Measurements from ENCODE around the gene ZNF397.
A peak's percentile ranks its signal among the peaks of the same experiment; 100 is the strongest.

Gene ZNF397

DNA sequence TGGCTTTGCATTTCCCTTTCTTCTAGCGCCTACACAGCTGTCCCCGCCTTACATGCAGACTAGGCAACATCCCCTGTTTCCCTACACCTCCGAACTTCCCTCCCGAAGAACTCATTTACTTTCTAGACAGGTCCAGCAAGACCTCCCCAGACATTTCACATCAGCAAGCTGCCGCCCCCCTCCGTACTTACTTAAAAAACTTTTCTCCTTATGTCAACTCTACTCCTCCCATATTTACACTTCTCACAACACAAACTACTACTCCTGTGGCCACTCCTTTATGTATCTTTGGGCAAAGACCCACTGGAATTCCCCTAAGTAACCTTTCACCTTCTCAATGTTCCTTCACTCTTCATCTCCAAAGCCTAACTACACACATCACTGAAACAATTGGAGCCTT lies 20.4 kb upstream of the ZNF397 start:
- no peak overlapping the region for H2BK12ac ChIP-seq (ENCODE audit: low read length in 2 of 2)
- H3K79me1 ChIP-seq (replicated peaks; ENCODE audit: low read length, poor library complexity, severe bottlenecking): no peaks in the 10 kb centered on the region
- no peak for DNase-seq
- H3K4ac ChIP-seq (ENCODE audit: low read depth in 1 of 2, low read length in 2 of 2): no peak overlapping the region
- H3K9me3 ChIP-seq (ENCODE audit: control insufficient read depth, low read length): no peaks in the 10 kb centered on the region
- no peak overlapping the region for H3K9ac ChIP-seq (ENCODE audit: low read length)
- H2BK15ac ChIP-seq (ENCODE audit: low read depth, poor library complexity, severe bottlenecking): no peak overlapping the region
- H2BK120ac ChIP-seq (ENCODE audit: low read depth, low read length): no peak overlapping the region
- no peak overlapping the region for H2AK5ac ChIP-seq (ENCODE audit: low read length, severe bottlenecking)
- no peak overlapping the region for H3K4me2 ChIP-seq (ENCODE audit: low read length, poor library complexity, severe bottlenecking)
- no peak overlapping the region for H2BK5ac ChIP-seq (ENCODE audit: low read depth, low read length, poor library complexity, severe bottlenecking)
- no peak overlapping the region for H3K4me3 ChIP-seq (ENCODE audit: insufficient read depth in 1 of 2, low read depth in 1 of 2, low read length in 2 of 2)
- no peak overlapping the region for H3K23ac ChIP-seq (ENCODE audit: low read length in 2 of 2)
- no peak overlapping the region for H4K8ac ChIP-seq (ENCODE audit: low read length)
- H3K18ac ChIP-seq (ENCODE audit: low read depth in 1 of 2, low read length in 2 of 2): no peak overlapping the region
- no peaks in the 10 kb centered on the region for H3K36me3 ChIP-seq (ENCODE audit: control insufficient read depth in 1 of 2, insufficient read depth in 2 of 2, low read depth in 1 of 2, low read length in 2 of 2)
- WGBS: 81% methylated on average over 6 of the region's 6 CpGs
- H4K91ac ChIP-seq (ENCODE audit: low read length): no peak overlapping the region
- no peak overlapping the region for H3K14ac ChIP-seq (ENCODE audit: low read length in 2 of 2)
- H2AFZ ChIP-seq (ENCODE audit: low read depth, low read length): no peak overlapping the region
- no peak overlapping the region for H3K27ac ChIP-seq (ENCODE audit: low read length, poor library complexity, severe bottlenecking)
- no peaks in the 10 kb centered on the region for H3K27me3 ChIP-seq (ENCODE audit: control insufficient read depth in 1 of 2, insufficient read depth in 1 of 2, low read length in 2 of 2)
- H3K4me1 ChIP-seq (ENCODE audit: control insufficient read depth, insufficient read depth, low read depth, low read length): no peaks in the 10 kb centered on the region

- no peak overlapping the region for H3K18ac ChIP-seq (ENCODE audit: low read depth in 1 of 2, low read length in 2 of 2)
- H3K9ac ChIP-seq (ENCODE audit: low read length): no peak overlapping the region
- no peak overlapping the region for H2BK120ac ChIP-seq (ENCODE audit: low read depth, low read length)
- WGBS: 91% methylated on average over 3 of the region's 3 CpGs
- no peak overlapping the region for H2AFZ ChIP-seq (ENCODE audit: low read depth, low read length)
- no peaks in the 10 kb centered on the region for H3K79me1 ChIP-seq (replicated peaks; ENCODE audit: low read length, poor library complexity, severe bottlenecking)
- no peak overlapping the region for H3K27ac ChIP-seq (ENCODE audit: low read length, poor library complexity, severe bottlenecking)
- no peak overlapping the region for H2BK15ac ChIP-seq (ENCODE audit: low read depth, poor library complexity, severe bottlenecking)
- no peak overlapping the region for H2BK12ac ChIP-seq (ENCODE audit: low read length in 2 of 2)
- no peak overlapping the region for H3K14ac ChIP-seq (ENCODE audit: low read length in 2 of 2)
- H3K9me3 ChIP-seq (ENCODE audit: control insufficient read depth, low read length): no peaks in the 10 kb centered on the region
- DNase-seq: no peak
- no peaks in the 10 kb centered on the region for H3K27me3 ChIP-seq (ENCODE audit: control insufficient read depth in 1 of 2, insufficient read depth in 1 of 2, low read length in 2 of 2)
- H3K23ac ChIP-seq (ENCODE audit: low read length in 2 of 2): no peak overlapping the region
- no peak overlapping the region for H3K4ac ChIP-seq (ENCODE audit: low read depth in 1 of 2, low read length in 2 of 2)
- no peak overlapping the region for H3K4me2 ChIP-seq (ENCODE audit: low read length, poor library complexity, severe bottlenecking)
- H2BK5ac ChIP-seq (ENCODE audit: low read depth, low read length, poor library complexity, severe bottlenecking): no peak overlapping the region
- H3K4me1 ChIP-seq (ENCODE audit: control insufficient read depth, insufficient read depth, low read depth, low read length): no peaks in the 10 kb centered on the region
- no peaks in the 10 kb centered on the region for H3K36me3 ChIP-seq (ENCODE audit: control insufficient read depth in 1 of 2, insufficient read depth in 2 of 2, low read depth in 1 of 2, low read length in 2 of 2)
- no peak overlapping the region for H4K8ac ChIP-seq (ENCODE audit: low read length)
- H4K91ac ChIP-seq (ENCODE audit: low read length): no peak overlapping the region
- no peak overlapping the region for H3K4me3 ChIP-seq (ENCODE audit: insufficient read depth in 1 of 2, low read depth in 1 of 2, low read length in 2 of 2)
- no peak overlapping the region for H2AK5ac ChIP-seq (ENCODE audit: low read length, severe bottlenecking)
Observed at GRCh38 chr18:35223797-35224196, 17.0 kb upstream of the ZNF397 start.

- no peak overlapping the region for H2BK12ac ChIP-seq (ENCODE audit: low read length in 2 of 2)
- H3K23ac ChIP-seq (ENCODE audit: low read length in 2 of 2): no peak overlapping the region
- no peak overlapping the region for H4K91ac ChIP-seq (ENCODE audit: low read length)
- H2BK5ac ChIP-seq (ENCODE audit: low read depth, low read length, poor library complexity, severe bottlenecking): no peak overlapping the region
- H2AFZ ChIP-seq (ENCODE audit: low read depth, low read length): no peak overlapping the region
- no peaks in the 10 kb centered on the region for H3K79me1 ChIP-seq (replicated peaks; ENCODE audit: low read length, poor library complexity, severe bottlenecking)
- no peak overlapping the region for H3K27ac ChIP-seq (ENCODE audit: low read length, poor library complexity, severe bottlenecking)
- H3K4me2 ChIP-seq (ENCODE audit: low read length, poor library complexity, severe bottlenecking): no peak overlapping the region
- H3K14ac ChIP-seq (ENCODE audit: low read length in 2 of 2): no peak overlapping the region
- H2BK15ac ChIP-seq (ENCODE audit: low read depth, poor library complexity, severe bottlenecking): no peak overlapping the region
- H3K36me3 ChIP-seq (ENCODE audit: control insufficient read depth in 1 of 2, insufficient read depth in 2 of 2, low read depth in 1 of 2, low read length in 2 of 2): no peaks in the 10 kb centered on the region
- no peak overlapping the region for H3K4me3 ChIP-seq (ENCODE audit: insufficient read depth in 1 of 2, low read depth in 1 of 2, low read length in 2 of 2)
- H3K9ac ChIP-seq (ENCODE audit: low read length): no peak overlapping the region
- H3K27me3 ChIP-seq (ENCODE audit: control insufficient read depth in 1 of 2, insufficient read depth in 1 of 2, low read length in 2 of 2): no peaks in the 10 kb centered on the region
- WGBS: 82% methylated on average over 1 of the region's 1 CpG
- H3K18ac ChIP-seq (ENCODE audit: low read depth in 1 of 2, low read length in 2 of 2): no peak overlapping the region
- H3K4ac ChIP-seq (ENCODE audit: low read depth in 1 of 2, low read length in 2 of 2): no peak overlapping the region
- H3K9me3 ChIP-seq (ENCODE audit: control insufficient read depth, low read length): no peaks in the 10 kb centered on the region
- no peak overlapping the region for H2AK5ac ChIP-seq (ENCODE audit: low read length, severe bottlenecking)
- no peaks in the 10 kb centered on the region for H3K4me1 ChIP-seq (ENCODE audit: control insufficient read depth, insufficient read depth, low read depth, low read length)
- no peak overlapping the region for H2BK120ac ChIP-seq (ENCODE audit: low read depth, low read length)
- H4K8ac ChIP-seq (ENCODE audit: low read length): no peak overlapping the region
- no peak for DNase-seq
Observed at GRCh38 chr18:35227254-35227653, 13.6 kb upstream of the ZNF397 start.

- Histone ChIP-seq H3K27ac (ENCODE audit: low read length, poor library complexity, severe bottlenecking) (no peak overlapping the region), H2BK5ac (ENCODE audit: low read depth, low read length, poor library complexity, severe bottlenecking) (no peak overlapping the region), H3K14ac (ENCODE audit: low read length in 2 of 2) (no peak overlapping the region), H3K9ac (ENCODE audit: low read length) (peak overlapping the region; percentile 73), H3K18ac (ENCODE audit: low read depth in 1 of 2, low read length in 2 of 2) (no peak overlapping the region), H3K4me3 (ENCODE audit: insufficient read depth in 1 of 2, low read depth in 1 of 2, low read length in 2 of 2) (peak overlapping the region in 1 of 2 experiments; percentile 69), H3K23ac (ENCODE audit: low read length in 2 of 2) (no peak overlapping the region), H4K91ac (ENCODE audit: low read length) (no peak overlapping the region), H3K4me2 (ENCODE audit: low read length, poor library complexity, severe bottlenecking) (peak overlapping the region; percentile 59), H2BK120ac (ENCODE audit: low read depth, low read length) (no peak overlapping the region), H2BK12ac (ENCODE audit: low read length in 2 of 2) (no peak overlapping the region), H3K9me3 (ENCODE audit: control insufficient read depth, low read length) (no peaks in the 10 kb centered on the region), H3K4me1 (ENCODE audit: control insufficient read depth, insufficient read depth, low read depth, low read length) (no peaks in the 10 kb centered on the region), H3K79me1 (replicated peaks; ENCODE audit: low read length, poor library complexity, severe bottlenecking) (no peaks in the 10 kb centered on the region), H2AFZ (ENCODE audit: low read depth, low read length) (no peak overlapping the region), H2BK15ac (ENCODE audit: low read depth, poor library complexity, severe bottlenecking) (no peak overlapping the region), H3K4ac (ENCODE audit: low read depth in 1 of 2, low read length in 2 of 2) (no peak overlapping the region), H2AK5ac (ENCODE audit: low read length, severe bottlenecking) (no peak overlapping the region), H4K8ac (ENCODE audit: low read length) (no peak overlapping the region), H3K27me3 (ENCODE audit: control insufficient read depth in 1 of 2, insufficient read depth in 1 of 2, low read length in 2 of 2) (no peaks in the 10 kb centered on the region), H3K36me3 (ENCODE audit: control insufficient read depth in 1 of 2, insufficient read depth in 2 of 2, low read depth in 1 of 2, low read length in 2 of 2) (no peaks in the 10 kb centered on the region)
- peak; percentile 81 for DNase-seq
- WGBS: 3% methylated on average over 6 of the region's 6 CpGs
Observed at GRCh38 chr18:35231052-35231451, 9.8 kb upstream of the ZNF397 start.

Measured in mesenchymal stem cell (in vitro differentiated cells and primary cell).